Pancreas (tissue), 10 donors: ENCODE data around the gene ATP7A. TPM values are rescaled to one million over a fixed set of nuclear protein-coding genes. Genes with fewer than 3 reads are reported as not detected.
"Not testable (repeated sequence)": the region's sequence is repeated elsewhere in the genome, so short reads cannot be mapped to it uniquely, and the experiment has no call there.

Experiments used
- ATAC-seq, 4 donors: fragments of 200-7000 bp; cut with Tn5 transposase; one replicate each; pipeline versions ENCODE4 v1.8.0 to v1.9.1; 2020; ENCODE audit warnings: mild to moderate bottlenecking in 4 of 4, moderate library complexity in 4 of 4
- DNase-seq, 6 donors: peaks; one replicate each; pipeline ENCODE4 v3.0.0-alpha.2; 2020
- FAIRE-seq: peaks from 2 replicates; lab custom pipeline; 2012; peaks lifted over from hg19 to GRCh38; lab: Jason Lieb, UNC
- H3K27ac ChIP-seq, 4 donors: fragments of 200-600 bp; sonication (generic); 1 replicate in 3 of 4; 2 replicates in 1 of 4; pipeline versions ENCODE4 v1.5.0 to v1.8.0; 2020
- H3K27me3 ChIP-seq, 4 donors: fragments of 200-600 bp; one replicate each; pipeline ENCODE4 v1.8.0; 2021
- H3K36me3 ChIP-seq, 3 donors: fragments of 200-600 bp; sonication (generic) in 1 of 3; one replicate each; pipeline versions ENCODE4 v1.5.0 to v1.8.0; 2020 to 2021
- H3K4me1 ChIP-seq, 3 donors: fragments of 200-600 bp; one replicate each; pipeline ENCODE4 v1.8.0; 2021
- H3K4me3 ChIP-seq, 4 donors: fragments of 200-600 bp; sonication (generic) in 2 of 4; one replicate each; pipeline versions ENCODE4 v1.5.0 to v1.8.0; 2020 to 2021
- H3K9me3 ChIP-seq, 4 donors: fragments of 200-600 bp; one replicate each; pipeline ENCODE4 v1.8.0; 2021
- WGBS, 2 donors: extraction: QIAGEN DNeasy Blood & Tissue Kit; methylation state at CpG; one replicate each; pipeline ENCODE4 v1.1.7; 2013; 5-methylcytosine and 5-hydroxymethylcytosine counted together
- intact Hi-C, 3 donors: fragments of 100-400 bp; cut with DNase I; formaldehyde crosslinking; loops; one replicate each; pipeline versions ENCODE4 v1.11.1 to v1.14.2; 2022
- polyA plus RNA-seq, 2 donors: library from polyadenylated mRNA; stranded (reverse); fragments of 200-250 nt; gene quantifications; one replicate each; pipeline ENCODE4 v1.2.3, GENCODE V29; 2013
- total RNA-seq, 6 donors: library from RNA; stranded (reverse); fragmentation: NEBNext Ultra II Directional in 4 of 6; extraction: Animal tissue kit (Norgen Biotek cat#: 25700) in 4 of 6; gene quantifications; one replicate each; pipeline versions ENCODE4 v1.2.1 to v1.2.4, GENCODE V29; 2021 to 2023
- TF ChIP-seq, protein P1 (sequence below), 4 donors: fragments of 200-600 bp; sonication (generic) in 3 of 4; IDR thresholded peaks; one replicate each; pipeline versions ENCODE4 v1.5.0 to v1.8.0; 2021; ENCODE audit warnings: antibody characterized with exemption in 4 of 4
- donor health status: healthy with polysubstance abuse.
- donor health status: DM: no; HTN: no; CAD: no; lungs with moderate emphysema.
- donor health status: DM: no; HTN: no; CAD: no.
- donor health status: control.
- donor health status: control.
- donor health status: Bipolar disorder and iron deficiency.
- donor health status: DM: yes; HTN: yes; CAD: no.
- donor health status: DM: no; HTN: no; CAD: no.
- donor health status: DM: no; HTN: no; CAD: no.
- donor health status: DM: yes; HTN: yes; CAD: no.

ATP7A gene
- total and polyA plus RNA-seq, 8 donors: 1.3 to 7.8 (median 4.1) TPM

GRCh38 chrX:78063687-78064086 lies 153.2 kb downstream of the ATP7A start:
- Histone ChIP-seq H3K9me3 (no peaks in the 10 kb centered on the region), H3K27me3 (no peaks in the 10 kb centered on the region), H3K4me3 (no peak overlapping the region), H3K4me1 (no peaks in the 10 kb centered on the region), H3K27ac (no peak overlapping the region), H3K36me3 (no peaks in the 10 kb centered on the region)
- ATAC-seq: no peak
- DNase-seq: no peak
- FAIRE-seq: no peak
- TF ChIP-seq, protein P1, sequence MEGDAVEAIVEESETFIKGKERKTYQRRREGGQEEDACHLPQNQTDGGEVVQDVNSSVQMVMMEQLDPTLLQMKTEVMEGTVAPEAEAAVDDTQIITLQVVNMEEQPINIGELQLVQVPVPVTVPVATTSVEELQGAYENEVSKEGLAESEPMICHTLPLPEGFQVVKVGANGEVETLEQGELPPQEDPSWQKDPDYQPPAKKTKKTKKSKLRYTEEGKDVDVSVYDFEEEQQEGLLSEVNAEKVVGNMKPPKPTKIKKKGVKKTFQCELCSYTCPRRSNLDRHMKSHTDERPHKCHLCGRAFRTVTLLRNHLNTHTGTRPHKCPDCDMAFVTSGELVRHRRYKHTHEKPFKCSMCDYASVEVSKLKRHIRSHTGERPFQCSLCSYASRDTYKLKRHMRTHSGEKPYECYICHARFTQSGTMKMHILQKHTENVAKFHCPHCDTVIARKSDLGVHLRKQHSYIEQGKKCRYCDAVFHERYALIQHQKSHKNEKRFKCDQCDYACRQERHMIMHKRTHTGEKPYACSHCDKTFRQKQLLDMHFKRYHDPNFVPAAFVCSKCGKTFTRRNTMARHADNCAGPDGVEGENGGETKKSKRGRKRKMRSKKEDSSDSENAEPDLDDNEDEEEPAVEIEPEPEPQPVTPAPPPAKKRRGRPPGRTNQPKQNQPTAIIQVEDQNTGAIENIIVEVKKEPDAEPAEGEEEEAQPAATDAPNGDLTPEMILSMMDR (IDR thresholded peaks at IDR 0.05): no peak
- intact Hi-C loops: no loop called here

DNA sequence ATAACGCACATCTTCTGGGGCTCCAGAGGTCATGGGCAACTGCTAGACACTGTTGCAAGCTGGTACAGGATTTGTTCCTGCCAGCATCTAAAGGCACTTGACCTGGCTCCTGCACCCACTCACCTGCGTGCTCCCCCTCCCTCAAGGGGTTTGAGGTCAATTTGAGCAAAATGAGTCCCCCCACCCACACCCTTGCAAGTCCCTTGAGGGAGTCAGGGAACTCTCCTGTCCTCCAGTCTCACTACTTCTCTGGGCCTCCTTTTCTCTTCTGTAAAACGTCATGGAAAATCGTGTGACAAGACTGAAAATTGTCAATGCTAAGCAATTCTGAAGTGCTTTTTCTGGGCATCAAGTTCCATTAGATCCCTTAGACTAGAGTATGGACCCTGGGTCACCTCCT lies 153.7 kb downstream of the ATP7A start:
- TF ChIP-seq, protein P1 (IDR thresholded peaks at IDR 0.05): no peak
- no peak overlapping the region for H3K27ac ChIP-seq
- no peaks in the 10 kb centered on the region for H3K9me3 ChIP-seq
- FAIRE-seq (no peak), DNase-seq (no peak), ATAC-seq (no peak)
- H3K36me3 ChIP-seq: no peaks in the 10 kb centered on the region
- intact Hi-C loops: no loop called here
- no peak overlapping the region for H3K4me3 ChIP-seq
- 47 to 81% methylated on average over 4 of the region's 4 CpGs for WGBS, 2 donors
- H3K27me3 ChIP-seq: no peaks in the 10 kb centered on the region
- no peaks in the 10 kb centered on the region for H3K4me1 ChIP-seq

DNA sequence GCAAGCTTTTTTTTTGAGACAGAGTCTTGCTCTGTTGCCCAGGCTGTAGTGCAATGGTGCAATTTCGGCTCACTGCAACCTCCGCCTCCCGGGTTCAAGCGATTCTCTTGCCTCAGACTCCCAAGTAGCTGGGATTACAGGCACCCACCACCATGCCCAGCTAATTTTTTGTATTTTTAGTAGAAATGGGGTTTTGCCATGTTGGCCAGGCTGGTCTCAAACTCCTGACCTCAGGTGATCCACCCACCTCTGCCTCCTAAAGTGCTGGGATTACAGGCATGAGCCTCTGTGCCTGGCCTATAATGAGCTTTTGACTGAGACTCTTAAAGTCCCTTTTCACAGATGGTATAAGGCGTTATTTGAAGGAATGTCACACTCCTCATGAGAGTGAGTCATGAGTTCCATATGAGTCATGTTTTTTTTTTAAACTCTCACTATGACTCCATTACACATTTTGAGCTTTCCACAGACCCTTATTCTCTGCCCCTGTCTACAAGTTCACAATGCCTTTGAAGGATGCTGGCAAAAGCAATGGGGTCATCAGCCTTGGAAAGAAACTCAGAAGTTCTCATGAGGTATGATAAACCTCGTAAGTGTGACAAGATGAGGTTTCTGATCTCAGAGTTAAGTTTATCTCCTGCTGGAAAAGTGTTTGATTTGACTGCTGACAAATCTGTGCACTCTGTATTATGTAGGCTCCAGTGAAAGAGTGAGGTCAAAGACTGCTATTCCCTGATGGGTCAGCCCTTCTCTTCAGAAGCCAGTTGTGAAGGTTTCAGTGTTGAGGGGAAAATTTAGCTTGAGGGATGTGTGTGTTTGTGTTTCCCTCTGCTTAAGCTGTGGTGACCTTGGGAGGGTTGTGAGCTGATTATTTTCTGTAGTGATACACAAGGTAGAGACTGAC lies 154.5 kb downstream of the ATP7A start:
- intact Hi-C loops, H3K4me3 ChIP-seq, H3K9me3 ChIP-seq, H3K4me1 ChIP-seq, DNase-seq, FAIRE-seq, H3K27me3 ChIP-seq, H3K36me3 ChIP-seq: not testable (repeated sequence)
- 79 to 81% methylated on average over 6 of the region's 6 CpGs for WGBS, 2 donors
- peak in 2 of 4 donors; percentile 63 to 71 for ATAC-seq
- peak overlapping the region in 1 of 4 donors; percentile 27 for H3K27ac ChIP-seq

GRCh38 chrX:78066110-78066509 lies 155.6 kb downstream of the ATP7A start:
- no peaks in the 10 kb centered on the region for H3K27me3 ChIP-seq
- H3K9me3 ChIP-seq: no peaks in the 10 kb centered on the region
- H3K36me3 ChIP-seq: no peaks in the 10 kb centered on the region
- no peak overlapping the region for H3K4me3 ChIP-seq
- WGBS, 2 donors: 82 to 86% methylated on average over 1 of the region's 1 CpG
- H3K27ac ChIP-seq: no peak overlapping the region
- FAIRE-seq (no peak), ATAC-seq (no peak), DNase-seq (no peak)
- H3K4me1 ChIP-seq: no peaks in the 10 kb centered on the region
- TF ChIP-seq, protein P1 (IDR thresholded peaks at IDR 0.05): no peak
- intact Hi-C loops: no loop called here

DNA sequence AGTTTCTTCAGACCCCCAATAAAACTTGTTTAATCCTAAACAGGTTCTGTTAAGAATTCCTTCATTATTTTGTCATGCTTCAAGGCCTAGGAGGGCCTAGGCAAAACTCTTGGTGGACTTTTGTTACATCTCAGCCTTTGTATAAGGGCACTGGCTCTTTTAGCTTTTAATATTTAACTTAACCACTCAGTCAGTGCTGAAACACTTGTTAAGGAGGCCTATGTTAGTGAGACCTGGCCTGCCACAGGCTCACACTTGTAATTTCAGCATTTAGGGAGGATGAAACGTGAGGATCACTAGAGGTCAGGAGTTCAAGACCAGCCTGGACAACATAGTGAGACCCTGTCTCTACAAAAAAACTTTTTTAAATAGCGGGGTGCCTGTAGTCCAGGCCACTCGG lies 160.8 kb downstream of the ATP7A start:
- WGBS, 2 donors: 78 to 83% methylated on average over 3 of the region's 3 CpGs
- no peak for DNase-seq
- no peak overlapping the region for H3K27ac ChIP-seq
- intact Hi-C loops: no loop called here
- H3K36me3 ChIP-seq: no peaks in the 10 kb centered on the region
- no peak for ATAC-seq
- no peaks in the 10 kb centered on the region for H3K27me3 ChIP-seq
- no peak overlapping the region for H3K4me3 ChIP-seq
- no peak for FAIRE-seq
- no peaks in the 10 kb centered on the region for H3K9me3 ChIP-seq
- H3K4me1 ChIP-seq: no peaks in the 10 kb centered on the region
- TF ChIP-seq, protein P1 (IDR thresholded peaks at IDR 0.05): no peak

- H3K27me3 ChIP-seq, intact Hi-C loops, ATAC-seq, H3K4me3 ChIP-seq, FAIRE-seq, H3K4me1 ChIP-seq, H3K9me3 ChIP-seq, H3K27ac ChIP-seq, H3K36me3 ChIP-seq, DNase-seq: not testable (repeated sequence)
- 85% methylated on average over 14 of the region's 14 CpGs for WGBS, 2 donors
Observed at GRCh38 chrX:78073147-78074077, 162.9 kb downstream of the ATP7A start.
